ENCODE data around the gene TROAP. TPM values are rescaled to one million over a fixed set of nuclear protein-coding genes. Genes with fewer than 3 reads are reported as not detected.

Gene TROAP
- total RNA-seq, 1 experiment from 2014 or later = 39.1 TPM

DNA sequence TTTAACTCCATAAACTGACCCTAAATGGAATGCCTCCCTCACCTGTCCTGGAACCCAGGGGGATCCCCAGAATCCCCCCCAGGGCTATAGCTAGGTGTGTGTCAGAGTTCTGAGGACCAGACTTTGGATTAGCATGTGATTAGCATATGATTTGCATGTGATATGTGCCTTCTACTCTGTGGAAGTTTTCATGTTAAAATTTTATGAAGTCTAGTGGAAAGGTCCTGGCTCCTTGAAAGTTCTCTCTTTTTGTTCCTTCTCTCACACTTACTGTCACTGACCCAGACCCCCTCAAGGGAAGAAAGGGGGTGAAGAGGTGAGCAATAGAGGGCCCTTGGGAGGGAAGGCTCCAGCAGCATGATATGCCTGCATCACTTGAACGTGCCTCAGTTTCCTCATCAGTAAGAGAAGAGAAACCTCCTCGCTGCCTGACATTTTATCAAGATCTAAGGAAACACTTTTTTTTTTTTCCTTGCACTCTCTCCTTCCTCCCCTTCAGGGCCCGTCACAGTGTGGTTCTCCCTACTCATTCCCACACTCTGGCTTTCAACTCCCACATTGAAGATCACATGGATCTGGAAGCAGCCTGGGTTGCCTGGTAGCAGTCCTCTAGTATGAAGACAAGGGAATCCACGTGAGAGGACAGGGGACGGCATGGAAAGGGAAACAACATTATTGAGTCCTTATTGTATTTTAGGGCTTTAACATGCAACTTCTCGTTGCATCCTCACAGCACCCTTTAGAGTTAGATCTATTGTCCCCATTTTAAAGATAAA lies 17.2 kb downstream of the TROAP start:
- in situ Hi-C loops (cut with HindIII; ENCODE audit: low sequenced_read_pairs) = no loop called here
- no peak for DNase-seq (ENCODE audit: low spot score)

DNA sequence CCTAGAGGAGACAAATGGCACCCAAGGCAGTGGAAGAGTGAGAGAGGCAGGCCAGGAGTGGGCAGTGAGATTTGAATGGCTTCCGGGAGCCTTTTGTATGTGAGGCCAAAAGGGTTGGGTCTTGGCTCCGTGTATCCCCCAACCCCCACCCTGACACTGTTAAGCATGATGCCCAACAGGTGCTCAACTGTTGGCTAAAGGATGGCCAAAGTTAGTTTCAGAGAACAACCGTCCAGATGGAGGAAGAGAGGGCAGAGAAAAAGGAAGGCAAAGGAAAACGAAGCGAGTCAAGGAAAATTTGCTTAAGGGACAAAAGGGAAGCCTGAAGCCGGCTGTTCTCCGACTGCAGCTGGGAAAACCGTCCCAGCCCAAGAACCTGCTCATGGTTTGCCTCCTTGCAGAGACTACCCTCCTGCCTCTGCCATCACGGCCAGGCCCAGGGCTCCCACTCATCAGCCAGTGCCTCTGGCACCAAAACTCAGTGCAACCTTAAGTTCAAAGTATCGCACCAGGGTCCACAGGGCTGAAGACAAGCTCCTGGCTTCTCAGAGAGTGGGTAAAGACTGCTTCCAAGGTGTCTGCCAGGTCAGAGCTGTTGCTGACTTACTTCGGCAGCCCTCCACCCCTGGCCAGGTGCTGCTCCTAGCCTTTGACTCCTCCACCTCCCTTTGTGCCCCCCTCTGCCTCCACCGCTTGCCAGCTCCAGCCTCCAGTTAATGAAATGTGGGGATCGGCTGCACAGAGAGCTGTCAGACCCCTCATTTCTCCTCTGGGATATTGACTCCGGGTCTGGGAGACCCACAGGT lies 18.1 kb downstream of the TROAP start:
- in situ Hi-C loops (cut with HindIII; ENCODE audit: low sequenced_read_pairs) = no loop called here
- DNase-seq (ENCODE audit: low spot score) = no peak

DNA sequence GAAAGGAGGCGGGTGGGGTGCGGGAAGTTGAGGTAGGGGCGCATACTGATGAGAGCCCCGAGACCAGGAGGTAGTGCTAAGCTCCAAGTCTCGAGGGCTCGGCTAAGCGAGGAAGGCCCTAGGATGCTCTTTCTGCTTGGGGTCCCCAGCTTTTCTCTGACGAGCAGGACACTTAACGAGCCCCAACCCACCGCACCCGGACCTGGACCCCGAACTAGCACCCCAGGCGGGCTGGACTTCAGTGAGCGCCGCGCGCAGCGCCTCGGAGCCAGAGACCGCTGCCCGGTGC lies 18.7 kb downstream of the TROAP start:
- no peak for DNase-seq (ENCODE audit: low spot score)
- in situ Hi-C loops (cut with HindIII; ENCODE audit: low sequenced_read_pairs) = no loop called here

DNA sequence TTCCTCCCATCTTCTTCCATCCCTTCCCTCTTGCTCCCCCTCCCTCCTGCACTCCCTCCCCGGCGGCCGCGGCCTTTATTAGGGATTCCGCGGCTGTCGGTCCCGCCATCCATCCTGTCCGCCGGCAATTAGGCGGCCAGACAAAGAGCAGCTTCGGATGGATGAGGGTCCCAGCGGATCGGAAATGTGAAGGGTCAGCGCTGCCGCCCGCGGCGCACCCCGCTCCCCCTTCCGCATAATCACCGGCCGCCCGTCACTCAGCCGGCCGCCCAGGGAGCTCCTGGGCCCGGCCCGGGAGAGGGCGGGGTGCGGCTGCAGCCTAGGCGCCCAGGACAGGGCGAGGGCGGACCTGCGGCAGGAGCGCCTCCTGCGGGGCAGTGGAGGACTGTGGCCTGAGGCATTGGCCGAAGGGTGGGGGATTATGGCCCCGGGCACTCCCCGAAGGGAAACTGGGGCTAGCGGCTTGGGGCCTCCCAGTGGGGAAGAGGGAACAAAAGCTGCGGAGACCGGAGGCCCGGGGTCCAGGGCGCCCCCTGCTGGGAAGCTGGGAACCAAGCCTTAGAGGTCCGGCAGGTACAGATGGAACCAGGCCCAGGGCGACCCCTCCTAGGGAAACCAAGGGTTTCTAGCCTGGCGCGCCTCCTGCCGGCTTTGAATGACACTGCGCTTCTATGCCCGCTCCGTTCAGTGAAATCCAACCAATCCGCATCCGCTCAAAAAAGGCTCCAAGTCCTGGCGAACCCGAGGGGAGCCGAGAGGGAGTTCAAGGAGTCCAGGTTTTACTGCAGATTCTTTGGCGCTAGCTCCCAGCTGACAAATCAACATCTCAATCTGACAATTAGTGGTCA lies 19.2 kb downstream of the TROAP start:
- peak; percentile 77 for DNase-seq (ENCODE audit: low spot score)
- in situ Hi-C loops (cut with HindIII; ENCODE audit: low sequenced_read_pairs) = no loop called here

DNA sequence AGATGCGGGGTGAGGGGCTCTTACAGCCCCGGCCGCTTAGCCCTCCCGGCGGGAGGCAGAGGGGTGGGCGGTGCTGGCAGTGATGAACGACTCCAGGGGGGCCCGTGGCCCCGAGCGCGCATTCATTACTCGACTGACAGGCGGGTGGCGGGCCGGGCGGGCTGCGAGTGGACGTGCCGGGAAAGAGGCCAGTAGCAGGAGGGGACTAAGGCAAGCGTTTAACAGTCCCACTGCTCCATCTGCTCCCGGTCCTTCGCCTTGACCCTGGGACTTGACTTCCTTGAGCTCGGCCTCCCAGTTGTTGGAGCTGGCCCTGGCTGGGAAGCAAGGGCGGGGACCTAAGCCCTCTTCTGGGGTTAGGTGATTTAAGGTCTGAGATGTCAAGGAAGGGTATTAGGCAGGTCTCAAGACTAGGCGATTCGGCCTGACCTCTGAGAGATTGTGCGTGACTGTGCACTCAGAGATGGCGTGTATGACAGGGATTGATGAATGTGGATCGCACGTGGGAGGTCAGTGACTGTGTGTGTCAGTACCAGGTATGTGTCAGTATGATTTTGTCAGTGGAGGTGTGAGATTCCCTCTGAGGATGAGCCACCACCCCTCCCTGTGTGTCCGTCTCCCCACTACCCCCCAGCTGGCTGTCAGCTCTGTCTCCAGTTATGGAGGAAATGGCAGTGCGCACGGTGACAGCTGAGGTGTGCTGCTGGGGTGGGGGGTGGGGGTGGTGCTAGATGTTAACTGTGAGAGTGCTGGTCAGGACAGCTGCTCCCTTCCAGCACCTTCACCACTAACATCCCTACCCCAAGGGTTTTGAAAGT lies 20.1 kb downstream of the TROAP start:
- in situ Hi-C loops (cut with HindIII; ENCODE audit: low sequenced_read_pairs) = no loop called here
- DNase-seq (ENCODE audit: low spot score) = peak; percentile 37

DNA sequence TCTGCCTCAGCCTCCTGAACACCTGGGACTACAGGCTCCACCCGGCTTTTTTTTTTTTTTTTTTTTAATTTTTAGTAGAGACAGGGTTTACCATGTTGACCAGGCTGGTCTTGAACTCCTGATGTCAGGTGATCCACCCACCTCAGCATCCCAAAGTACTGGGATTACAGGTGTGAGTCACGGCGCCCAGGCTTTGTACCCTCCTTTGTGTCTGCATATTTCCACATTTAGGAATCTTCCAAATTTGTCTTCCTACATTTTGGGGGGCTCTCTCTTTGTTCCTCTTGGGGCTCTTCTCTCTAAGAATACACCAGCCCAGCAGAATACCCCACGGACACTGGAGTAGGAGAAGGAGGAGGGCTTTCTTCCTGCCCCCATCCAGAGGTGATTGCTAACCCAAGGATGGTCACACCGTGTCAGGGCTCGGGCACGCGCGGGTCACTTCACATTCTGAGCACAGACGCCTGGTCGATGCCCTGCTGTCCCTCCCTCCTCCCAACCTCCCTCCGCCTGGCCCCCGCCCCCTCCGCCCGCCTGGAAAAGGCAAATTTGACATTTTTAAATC lies 21.5 kb downstream of the TROAP start:
- in situ Hi-C loops (cut with HindIII; ENCODE audit: low sequenced_read_pairs) = no loop called here
- DNase-seq (ENCODE audit: low spot score) = no peak

DNA sequence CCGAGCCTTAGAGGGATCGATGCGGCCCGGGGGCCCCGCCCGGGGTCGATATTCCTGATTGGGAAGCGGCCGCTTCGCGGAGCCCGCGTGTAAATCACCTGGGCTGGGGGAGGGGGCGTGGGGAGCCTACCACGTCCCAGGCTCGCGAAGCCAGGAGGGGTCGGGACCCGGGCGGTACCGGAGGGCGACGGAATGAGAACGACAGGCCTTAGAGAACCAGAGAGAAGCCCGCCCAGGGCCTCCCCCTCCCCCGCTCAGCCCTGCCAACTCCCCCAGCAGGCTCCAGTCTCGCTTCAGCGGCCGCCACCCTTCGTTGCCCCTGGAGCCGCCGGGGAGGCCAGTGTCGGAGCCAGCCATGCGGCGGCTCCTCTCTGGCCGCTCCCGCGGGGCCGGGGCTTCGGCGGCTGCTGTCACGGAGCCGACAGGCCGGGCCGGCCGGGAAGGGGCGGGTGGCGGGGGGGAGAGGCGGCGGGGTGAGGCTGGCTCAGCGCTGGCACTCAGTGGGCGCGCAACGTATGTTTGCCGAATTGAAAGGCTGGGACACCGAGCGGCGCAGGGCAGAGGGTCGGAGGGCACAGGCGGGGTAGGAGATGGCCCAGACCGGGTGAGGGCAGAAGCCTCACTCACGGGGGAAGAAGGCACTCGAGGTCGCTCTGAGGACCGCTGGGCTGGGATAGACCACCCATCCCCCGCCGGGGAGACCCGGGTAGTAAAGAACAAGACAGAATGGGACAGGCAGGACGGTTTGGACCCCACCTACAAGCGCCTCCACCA lies 22.2 kb downstream of the TROAP start:
- in situ Hi-C loops (cut with HindIII; ENCODE audit: low sequenced_read_pairs) = no loop called here
- DNase-seq (ENCODE audit: low spot score) = no peak

DNA sequence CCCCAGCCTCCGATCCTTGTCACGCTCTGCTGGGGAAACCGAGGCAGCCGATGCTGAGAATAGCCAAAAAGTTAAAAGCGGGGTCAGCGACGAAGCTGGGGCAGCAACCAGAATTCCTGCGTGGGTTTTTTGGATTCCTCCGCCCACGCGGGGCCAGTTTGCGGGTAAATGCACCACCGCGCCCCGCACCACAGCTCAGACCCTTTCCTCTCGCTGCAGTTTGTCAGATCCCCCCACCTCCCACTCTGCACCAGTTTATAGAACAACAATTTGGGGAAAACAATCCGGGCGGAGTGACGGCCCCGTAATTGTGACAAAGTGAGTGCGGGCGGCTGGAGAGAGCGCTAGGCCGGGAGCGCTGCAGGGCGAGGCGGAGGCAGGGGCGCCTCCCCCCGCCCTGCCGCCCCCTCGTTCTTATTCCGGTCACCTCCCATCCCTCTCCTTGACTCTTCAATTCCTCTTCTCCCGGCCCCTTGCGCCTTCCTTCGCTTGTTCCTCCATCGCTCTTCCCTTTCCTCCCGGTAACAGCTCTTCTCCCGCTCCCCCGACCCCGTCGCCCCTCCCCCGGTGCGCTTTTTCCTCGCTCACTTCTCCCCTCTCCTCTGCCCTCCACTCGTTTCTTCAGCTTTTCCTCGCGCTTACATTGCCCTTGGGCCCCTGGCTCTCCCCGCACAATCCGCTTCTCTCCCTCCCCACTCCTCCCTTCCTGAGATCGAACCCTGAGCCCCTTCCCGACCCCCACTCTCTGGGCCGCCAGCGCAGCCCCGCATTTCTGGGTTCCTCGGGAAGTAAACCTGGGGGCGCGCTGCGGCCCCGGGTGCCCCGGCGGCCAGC lies 23.0 kb downstream of the TROAP start:
- in situ Hi-C loops (cut with HindIII; ENCODE audit: low sequenced_read_pairs) = no loop called here
- DNase-seq (ENCODE audit: low spot score) = no peak

DNA sequence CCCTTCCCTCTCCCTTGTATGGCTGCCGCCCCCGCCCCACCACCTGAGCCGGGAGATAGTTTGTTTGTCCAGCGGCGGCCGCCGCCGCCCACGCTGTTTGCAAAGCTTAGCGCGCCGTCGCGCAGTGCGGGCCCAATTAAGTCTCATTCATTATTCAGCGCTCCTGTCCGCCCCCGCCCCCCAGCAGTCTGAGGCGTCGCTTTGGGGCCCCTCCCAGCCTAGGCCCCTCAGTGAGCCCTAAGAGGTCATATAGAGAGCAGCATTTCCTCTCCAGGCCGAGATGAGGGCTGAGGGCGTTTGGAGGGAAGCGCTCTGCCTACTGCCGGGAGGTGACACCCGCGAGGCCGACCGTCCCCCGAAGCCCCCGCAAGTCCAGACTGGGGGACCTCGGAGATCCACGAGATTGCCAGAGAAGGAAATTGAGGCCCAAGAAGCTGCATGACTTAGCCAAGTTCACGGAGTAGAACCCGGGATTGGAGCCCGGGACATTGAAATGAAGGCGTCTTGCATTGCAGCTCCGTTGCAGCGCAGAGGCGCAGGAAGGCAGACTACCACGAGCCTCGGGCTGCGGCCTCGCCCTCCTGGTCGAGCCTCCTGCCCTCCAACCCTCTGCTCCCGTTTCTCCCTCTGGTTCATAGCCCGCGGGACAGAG lies 23.7 kb downstream of the TROAP start, which contains the start of gene DNAJC22:
Gene DNAJC22, plus strand, starts transcription at position 230 of the 652 bp plus-strand sequence. CDS start 1,985 bp downstream, outside the sequence.
- in situ Hi-C loops (cut with HindIII; ENCODE audit: low sequenced_read_pairs) = no loop called here
- no peak for DNase-seq (ENCODE audit: low spot score)

DNA sequence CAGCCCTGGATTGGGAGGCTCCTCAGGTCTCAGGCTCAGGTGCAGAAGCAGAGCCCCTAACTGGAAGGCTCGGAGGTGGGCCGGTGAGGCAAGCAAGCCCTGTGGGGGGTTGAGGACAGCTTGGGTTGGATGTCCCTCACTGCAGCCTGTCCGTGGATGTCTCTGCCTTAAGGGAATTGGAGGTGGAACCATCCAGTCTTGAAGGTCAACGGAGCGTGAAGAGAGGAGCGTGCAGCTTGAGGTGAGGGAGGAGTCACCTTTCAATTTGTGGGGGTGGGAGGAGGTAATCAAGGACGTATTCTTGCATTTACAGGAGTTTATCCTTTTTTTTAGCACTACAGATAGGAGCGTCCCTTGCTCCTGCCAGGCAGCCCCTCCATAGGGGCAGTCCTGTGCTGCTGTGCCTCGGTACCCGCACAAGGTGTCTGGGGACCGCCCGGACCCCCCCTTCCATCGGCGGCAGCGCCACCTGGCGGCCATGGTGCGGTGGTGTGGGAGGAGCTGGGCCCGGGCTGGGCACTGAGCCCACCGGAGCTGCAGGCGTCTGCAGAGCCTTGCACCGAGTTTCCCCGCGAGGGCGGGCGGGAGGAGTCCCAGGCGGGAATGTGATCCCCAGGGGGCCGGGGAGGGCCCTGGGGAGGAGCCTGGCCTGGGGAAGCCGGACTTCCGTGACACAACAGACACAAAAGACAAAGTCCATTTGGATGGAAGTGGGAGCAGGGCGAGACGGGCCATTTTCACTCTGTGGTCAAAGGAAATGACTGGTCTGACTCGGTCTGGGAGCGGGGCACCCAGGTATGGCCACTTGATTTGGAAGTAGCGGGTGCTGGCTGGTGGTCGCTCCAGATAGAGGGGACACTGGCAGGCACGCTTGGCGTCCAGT lies 24.5 kb downstream of the TROAP start:
- peak; percentile 66 for DNase-seq (ENCODE audit: low spot score)
- in situ Hi-C loops (cut with HindIII; ENCODE audit: low sequenced_read_pairs) = no loop called here

DNA sequence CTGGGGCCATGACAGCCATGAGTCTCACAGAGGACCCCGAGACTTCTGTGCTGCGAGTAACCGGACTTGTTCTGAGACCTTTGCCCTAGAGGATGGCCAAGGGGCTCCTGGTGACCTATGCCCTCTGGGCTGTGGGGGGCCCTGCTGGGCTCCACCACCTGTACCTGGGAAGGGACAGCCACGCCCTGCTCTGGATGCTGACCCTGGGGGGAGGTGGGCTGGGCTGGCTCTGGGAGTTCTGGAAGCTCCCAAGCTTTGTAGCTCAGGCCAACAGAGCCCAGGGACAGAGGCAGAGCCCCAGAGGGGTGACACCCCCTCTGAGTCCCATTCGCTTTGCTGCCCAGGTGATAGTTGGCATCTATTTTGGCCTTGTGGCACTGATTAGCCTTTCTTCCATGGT lies 25.7 kb downstream of the TROAP start:
- DNase-seq (ENCODE audit: low spot score) = no peak
- in situ Hi-C loops (cut with HindIII; ENCODE audit: low sequenced_read_pairs) = no loop called here

DNA sequence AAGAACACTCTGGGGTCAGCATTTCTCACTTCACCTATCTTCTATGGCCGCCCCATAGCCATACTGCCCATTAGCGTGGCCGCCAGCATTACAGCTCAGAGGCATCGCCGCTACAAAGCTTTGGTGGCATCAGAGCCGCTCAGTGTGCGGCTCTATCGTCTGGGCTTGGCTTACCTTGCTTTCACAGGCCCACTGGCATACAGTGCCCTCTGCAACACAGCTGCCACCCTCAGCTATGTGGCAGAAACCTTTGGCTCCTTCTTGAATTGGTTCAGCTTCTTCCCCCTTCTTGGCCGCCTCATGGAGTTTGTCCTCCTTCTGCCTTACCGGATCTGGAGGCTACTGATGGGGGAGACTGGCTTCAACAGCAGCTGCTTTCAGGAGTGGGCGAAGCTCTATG lies 26.2 kb downstream of the TROAP start:
- no peak for DNase-seq (ENCODE audit: low spot score)
- in situ Hi-C loops (cut with HindIII; ENCODE audit: low sequenced_read_pairs) = no loop called here

DNA sequence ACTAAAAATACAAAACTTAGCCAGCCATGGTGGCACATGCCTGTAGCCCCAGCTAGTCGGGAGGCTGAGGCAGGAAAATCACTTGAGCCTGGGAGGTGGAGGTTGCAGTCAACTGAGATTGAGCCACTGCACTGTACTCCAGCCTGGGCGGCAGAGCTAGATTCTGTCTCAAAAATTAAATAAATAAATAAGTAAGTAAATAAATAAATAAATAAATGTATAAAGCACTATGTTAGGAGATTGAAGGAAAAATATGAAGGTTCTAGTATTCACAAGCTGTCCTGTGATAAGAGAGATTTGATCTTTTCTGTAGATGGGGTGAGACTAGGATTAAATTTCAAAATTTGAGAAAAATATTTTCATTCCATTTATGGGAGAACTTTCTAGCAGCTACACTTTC lies 29.3 kb downstream of the TROAP start:
- in situ Hi-C loops (cut with HindIII; ENCODE audit: low sequenced_read_pairs) = loop anchor here (25.0 kb wide), 1 partner anchor 160 kb away; no protein-coding TSS in a partner anchor
- DNase-seq (ENCODE audit: low spot score) = no peak

DNA sequence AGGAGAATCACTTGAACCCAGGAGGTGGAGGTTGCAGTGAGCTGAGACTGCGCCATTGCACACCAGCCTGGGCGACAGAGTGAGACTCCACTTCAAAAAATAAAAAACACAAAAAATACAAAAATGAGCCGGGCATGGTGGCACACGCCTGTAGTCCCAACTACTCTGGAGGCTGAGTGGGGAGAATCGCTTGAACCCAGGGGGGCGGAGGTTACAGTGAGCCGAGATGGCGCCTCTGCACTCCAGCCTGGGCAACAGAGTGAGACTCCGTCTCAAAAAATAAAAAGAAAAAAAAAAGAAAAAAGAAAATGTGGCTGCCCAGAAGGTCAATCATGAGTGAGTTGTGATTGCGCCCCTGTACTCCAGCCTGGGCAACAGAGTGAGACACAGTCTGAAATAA lies 32.9 kb downstream of the TROAP start:
- no peak for DNase-seq (ENCODE audit: low spot score)
- in situ Hi-C loops (cut with HindIII; ENCODE audit: low sequenced_read_pairs) = loop anchor here (25.0 kb wide), 1 partner anchor 156 kb away; no protein-coding TSS in a partner anchor

DNA sequence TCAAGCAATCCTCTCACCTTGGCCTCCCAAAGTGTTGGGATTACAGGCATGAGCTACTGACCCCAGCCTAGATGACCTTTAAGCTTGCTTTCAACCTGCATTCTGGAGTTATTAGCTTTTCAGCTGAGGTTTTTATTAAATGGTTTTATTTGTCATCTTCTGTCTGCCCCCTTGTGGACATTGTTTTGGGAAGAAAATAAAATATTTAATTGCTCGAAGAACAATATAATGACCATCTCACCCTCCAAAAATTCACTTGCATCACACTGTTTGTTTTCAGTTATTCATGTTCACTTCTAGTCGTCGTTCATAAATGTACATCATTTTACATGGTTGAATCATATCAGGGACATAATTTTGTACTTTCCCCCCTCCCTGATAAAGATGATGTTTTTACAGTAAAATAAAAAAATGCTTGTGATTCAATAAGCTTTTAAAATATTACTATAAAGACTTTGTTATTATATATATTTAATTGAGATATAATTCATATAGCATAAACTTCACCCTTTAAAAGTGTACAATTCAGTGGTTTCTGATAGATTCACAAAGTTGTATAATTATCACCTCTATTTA lies 34.1 kb downstream of the TROAP start:
- in situ Hi-C loops (cut with HindIII; ENCODE audit: low sequenced_read_pairs) = loop anchor here (25.0 kb wide), 1 partner anchor 155 kb away; no protein-coding TSS in a partner anchor
- no peak for DNase-seq (ENCODE audit: low spot score)
